Erythroblast (primary cell): ENCODE data around the gene OR52A1.

Source experiments
- GATA1 ChIP-seq: IDR thresholded peaks from 2 replicates; pipeline ENCODE4 v1.6.1; 2011; ENCODE audit warnings: low read depth, mild to moderate bottlenecking, control low read depth, low read length, moderate library complexity
- POLR2A ChIP-seq: IDR thresholded peaks from 2 replicates; pipeline ENCODE4 v1.6.1; 2011; ENCODE audit warnings: mild to moderate bottlenecking, low read length

DNA sequence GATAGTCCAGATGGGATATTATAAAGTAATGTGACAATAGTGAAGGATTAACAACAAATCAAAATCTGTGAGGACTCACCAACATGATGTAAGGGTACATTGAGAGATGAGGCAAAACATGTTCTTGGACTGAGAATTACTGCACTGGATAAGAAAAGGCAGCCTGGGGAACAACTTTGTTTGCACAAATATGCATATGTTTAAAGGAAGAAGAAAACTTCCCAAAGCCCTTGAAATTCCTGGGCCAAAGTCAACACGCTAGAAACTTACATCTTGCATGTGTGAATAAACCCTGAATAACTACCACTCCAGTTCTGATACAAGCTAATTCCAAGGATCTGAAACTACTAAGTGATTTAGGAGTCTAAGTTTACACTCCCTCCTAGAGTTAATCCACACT is 17.5 kb downstream of the OR52A1 start:
- TF ChIP-seq POLR2A (no peak), GATA1 (no peak)
